Ovary (tissue), 3 donors: ENCODE results near the gene SCN5A.

Source experiments
- CTCF ChIP-seq, 3 donors: fragments of 450-650 bp in 2 of 3; fragments of 200-600 bp in 1 of 3; IDR thresholded peaks; one replicate each; pipeline versions ENCODE4 v1.5.1 to v1.8.0; 2016 to 2022; ENCODE audit warnings: antibody characterized with exemption in 3 of 3, mild to moderate bottlenecking in 1 of 3
- POLR2A ChIP-seq: fragments of 450-650 bp; IDR thresholded peaks from one replicate; pipeline ENCODE4 v1.6.1; 2017; ENCODE audit warnings: antibody characterized with exemption, mild to moderate bottlenecking, moderate library complexity
- donor health status: DM: no; HTN: no; CAD: no.

GRCh38 chr3:38553071-38553470 lies 96.4 kb downstream of the SCN5A start:
- TF ChIP-seq CTCF (IDR thresholded peaks at IDR 0.05) (no peak), POLR2A (no peak)
